ENCODE measurements around the gene CHD6. TPM values are rescaled to one million over a fixed set of nuclear protein-coding genes. Genes with fewer than 3 reads are reported as not detected.

CHD6 gene
- total and polyA plus RNA-seq, 8 donors, result 27.7 to 68.6 (median 52.4) TPM

- Histone ChIP-seq H3K27ac (peak overlapping the region in 1 of 2 donors; percentile 13), H3K4me1 (peaks cover 6 to 14% of the 10 kb centered on the region in 2 donors), H3K4me3 (no peak overlapping the region), H3K9me3 (no peaks in the 10 kb centered on the region), H3K36me3 (no peaks in the 10 kb centered on the region), H3K27me3 (no peaks in the 10 kb centered on the region)
- intact Hi-C loops (cut with DNase I), result no loop called here
- no peak for TF ChIP-seq CTCF (IDR thresholded peaks at IDR 0.05)
- DNase-seq (peak in 3 of 4 donors; percentile 37 to 80 (median 68)), ATAC-seq (peak; percentile 97)
These were observed 93.1 kb downstream of the CHD6 start for GRCh38 chr20:41524980-41525613.

- DNase-seq (no peak), ATAC-seq (no peak)
- intact Hi-C loops (cut with DNase I), result no loop called here
- no peak for TF ChIP-seq CTCF (IDR thresholded peaks at IDR 0.05)
- no peaks in the 10 kb centered on the region for H3K27me3 ChIP-seq
- H3K36me3 ChIP-seq, result no peaks in the 10 kb centered on the region
- H3K9me3 ChIP-seq, result no peaks in the 10 kb centered on the region
- peaks cover 6 to 14% of the 10 kb centered on the region in 2 donors for H3K4me1 ChIP-seq
- no peak overlapping the region for H3K4me3 ChIP-seq
- no peak overlapping the region for H3K27ac ChIP-seq
These were observed 94.3 kb downstream of the CHD6 start for GRCh38 chr20:41523857-41524256.

DNA sequence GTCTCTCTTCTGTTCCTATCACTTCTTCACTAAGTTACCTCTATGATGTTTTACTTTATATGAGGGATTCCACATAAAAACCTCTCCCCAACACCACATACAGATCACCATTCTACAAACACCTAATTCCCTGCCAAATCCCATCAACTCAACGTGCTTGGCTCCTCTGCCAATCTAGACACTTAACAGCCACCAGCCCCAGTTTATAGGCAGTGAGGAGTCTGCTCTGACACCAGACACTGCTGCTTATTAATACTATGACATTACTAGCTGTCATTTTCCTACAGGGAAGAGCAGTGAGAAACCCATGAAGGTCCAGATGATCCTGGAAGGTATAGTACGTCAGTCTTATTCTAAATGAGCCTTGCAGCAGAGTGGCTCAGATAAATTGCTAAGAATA, 104.3 kb downstream of the CHD6 start:
- no peak for TF ChIP-seq CTCF (IDR thresholded peaks at IDR 0.05)
- no peaks in the 10 kb centered on the region for H3K27me3 ChIP-seq
- no peak overlapping the region for H3K27ac ChIP-seq
- H3K36me3 ChIP-seq, result peaks cover 0 to 17% of the 10 kb centered on the region in 2 donors
- H3K4me3 ChIP-seq, result no peak overlapping the region
- H3K4me1 ChIP-seq, result peaks cover 11 to 17% of the 10 kb centered on the region in 2 donors
- intact Hi-C loops (cut with DNase I), result no loop called here
- DNase-seq (no peak), ATAC-seq (no peak)
- H3K9me3 ChIP-seq, result no peaks in the 10 kb centered on the region

GRCh38 chr20:41512624-41513023, 105.6 kb downstream of the CHD6 start:
- Histone ChIP-seq H3K27me3 (no peaks in the 10 kb centered on the region), H3K4me3 (no peak overlapping the region), H3K4me1 (peaks cover 11 to 26% of the 10 kb centered on the region in 2 donors), H3K9me3 (no peaks in the 10 kb centered on the region), H3K36me3 (peaks cover 0 to 17% of the 10 kb centered on the region in 2 donors), H3K27ac (no peak overlapping the region)
- ATAC-seq, result no peak
- no peak for TF ChIP-seq CTCF (IDR thresholded peaks at IDR 0.05)
- DNase-seq, result no peak
- intact Hi-C loops (cut with DNase I), result no loop called here

GRCh38 chr20:41510847-41511450, 107.2 kb downstream of the CHD6 start:
- Histone ChIP-seq H3K27ac (no peak overlapping the region), H3K27me3 (no peaks in the 10 kb centered on the region), H3K4me3 (no peak overlapping the region), H3K36me3 (peaks cover 0 to 17% of the 10 kb centered on the region in 2 donors), H3K4me1 (peaks cover 11 to 26% of the 10 kb centered on the region in 2 donors), H3K9me3 (no peaks in the 10 kb centered on the region)
- ATAC-seq, result no peak
- intact Hi-C loops (cut with DNase I), result no loop called here
- peak in 1 of 4 donors; percentile 32 for DNase-seq
- TF ChIP-seq CTCF (IDR thresholded peaks at IDR 0.05), result no peak
